ENCODE results near the gene ZBTB47. TPM values are rescaled to one million over a fixed set of nuclear protein-coding genes. Genes with fewer than 3 reads are reported as not detected.

Gene ZBTB47
- total and polyA plus RNA-seq, 2 experiments from 2014 or later: 0.48 to 2.8 TPM

GRCh38 chr3:42638339-42638842 lies 15.1 kb upstream of the ZBTB47 start:
- peaks cover 87% of the 10 kb centered on the region for H3K36me3 ChIP-seq (ENCODE audit: insufficient read depth)

More at GRCh38 chr3:42638339-42638842, 15.1 kb upstream of the ZBTB47 start:
- Histone ChIP-seq H3K4me3 (no peak overlapping the region), H2AFZ (no peak overlapping the region), H3K27ac (ENCODE audit: low read depth) (no peak overlapping the region), H3K4me1 (ENCODE audit: insufficient read depth) (no peaks in the 10 kb centered on the region), H3K27me3 (ENCODE audit: insufficient read depth) (no peaks in the 10 kb centered on the region), H3F3A (replicated peaks; ENCODE audit: low read depth) (no peaks in the 10 kb centered on the region), H3K4me2 (no peak overlapping the region), H3K9me2 (ENCODE audit: insufficient read depth) (no peaks in the 10 kb centered on the region), H3K79me2 (replicated peaks; ENCODE audit: insufficient read depth) (peaks cover 11% of the 10 kb centered on the region; the same call in 1 of the 2 replicates), H4K20me1 (replicated peaks; ENCODE audit: insufficient read depth) (peaks cover 12% of the 10 kb centered on the region; the same call in 1 of the 2 replicates)
- TF ChIP-seq ZNF331 (CRISPR knock-in tag; IDR thresholded peaks at IDR 0.05; ENCODE audit: low read depth) (no peak), EZH2phosphoT487 (IDR thresholded peaks at IDR 0.05; ENCODE audit: unreplicated experiment) (no peak), JUNB (IDR thresholded peaks at IDR 0.05; ENCODE audit: unreplicated experiment) (no peak), EZH2 (IDR thresholded peaks at IDR 0.05; ENCODE audit: low read depth, unreplicated experiment) (no peak), REST (IDR thresholded peaks at IDR 0.05; ENCODE audit: unreplicated experiment) (no peak), NANOG (IDR thresholded peaks at IDR 0.05; ENCODE audit: borderline replicate concordance) (no peak), CREB1 (CRISPR knock-in tag; IDR thresholded peaks at IDR 0.05; ENCODE audit: low read depth) (no peak), ZNF462 (CRISPR knock-in tag; IDR thresholded peaks at IDR 0.05) (no peak), POLR2AphosphoS5 (IDR thresholded peaks at IDR 0.05; ENCODE audit: low read depth) (no peak)
- DNase-seq (ENCODE audit: low spot score) (no peak), ATAC-seq (no peak)
- H3K9me3 Mint-ChIP-seq: no peaks in the 10 kb centered on the region; the same call in 2 of the 3 replicates
- no peak overlapping the region for H3K4me3 Mint-ChIP-seq
- no peaks in the 10 kb centered on the region for H3K27me3 Mint-ChIP-seq (ENCODE audit: insufficient read depth, low read depth, poor library complexity)
- no peak overlapping the region for H3K27ac Mint-ChIP-seq
- no peaks in the 10 kb centered on the region for H3K4me1 Mint-ChIP-seq
- peaks cover 48% of the 10 kb centered on the region for H3K36me3 Mint-ChIP-seq (ENCODE audit: low read depth)
